ENCODE results near the gene NACAD. TPM values are rescaled to one million over a fixed set of nuclear protein-coding genes. Genes with fewer than 3 reads are reported as not detected.

NACAD gene
- total and polyA plus RNA-seq, 2 experiments from 2014 or later = 1.2 to 2.9 TPM

DNA sequence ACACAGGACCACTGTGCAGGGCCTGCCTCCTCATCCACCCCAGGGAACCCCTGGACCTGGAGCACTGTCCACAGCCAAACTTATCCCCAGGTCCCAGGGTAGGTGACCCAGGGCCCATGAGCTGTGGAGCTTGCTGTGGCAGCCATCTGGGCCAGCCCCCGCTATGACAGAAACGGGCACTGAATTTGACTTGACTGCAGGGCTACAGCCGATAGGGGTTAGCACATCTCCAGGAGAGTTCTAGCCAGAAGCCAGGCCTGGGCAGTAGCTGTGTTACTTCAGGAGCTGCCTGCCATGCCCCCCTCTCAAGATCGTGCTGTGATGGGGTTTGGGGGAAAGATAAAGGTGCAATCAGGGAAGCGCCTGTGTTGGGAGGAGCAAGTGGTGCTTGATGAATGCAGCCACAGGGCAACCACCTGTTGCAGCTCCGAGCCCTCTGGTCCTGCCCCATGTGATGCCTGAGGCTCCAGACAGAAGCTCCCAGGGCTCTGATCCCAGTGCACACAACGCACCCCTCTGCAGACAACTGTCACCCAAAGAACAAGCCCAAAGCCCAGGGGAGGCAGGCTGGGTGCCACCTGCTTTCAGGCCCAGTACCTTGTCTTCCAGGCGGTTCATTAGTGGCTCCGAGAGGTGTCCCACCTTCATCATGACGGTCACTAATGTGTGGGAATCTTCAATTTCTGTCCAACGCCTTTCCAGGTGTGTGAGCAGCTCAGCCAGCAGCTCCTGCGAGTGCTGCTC is 16.2 kb upstream of the NACAD start:
- in situ Hi-C loops (cut with MboI) = loop anchor here (25.0 kb wide), 1 partner anchor 518 kb away; the partner anchor contains the start of gene TMED4
- Histone ChIP-seq H3K4me3 (no peak overlapping the region), H4K20me1 (ENCODE audit: insufficient read depth) (no peaks in the 10 kb centered on the region), H3K4me2 (ENCODE audit: unreplicated experiment) (no peak overlapping the region), H3K79me2 (ENCODE audit: insufficient read depth) (peaks cover 52% of the 10 kb centered on the region), H2AFZ (no peak overlapping the region), H3K9ac (no peak overlapping the region), H3K9me3 (ENCODE audit: low read depth) (no peaks in the 10 kb centered on the region), H3K4me1 (ENCODE audit: insufficient read depth) (0 out of 2 replicates have a peak, but pooled peaks cover 5% of the 10 kb centered on the region), H3K36me3 (ENCODE audit: low read depth) (peaks cover 48% of the 10 kb centered on the region; the same call in 1 of the 2 replicates), H3K27ac (no peak overlapping the region), H3F3A (ENCODE audit: insufficient read depth) (no peaks in the 10 kb centered on the region), H3K27me3 (replicated peaks; ENCODE audit: insufficient read depth) (no peaks in the 10 kb centered on the region), H3K9me2 (ENCODE audit: insufficient read depth) (no peaks in the 10 kb centered on the region)
- WGBS, 2 experiments (ENCODE audit: low coverage in 1 of 2, low lambda C conversion rate in 2 of 2, missing lambda C conversion rate in 2 of 2) = 81 to 84% methylated on average over 12 of the region's 12 CpGs
- TF ChIP-seq EZH2 (IDR thresholded peaks at IDR 0.05; ENCODE audit: insufficient read depth, poor library complexity, severe bottlenecking) (no peak), EZH2phosphoT487 (IDR thresholded peaks at IDR 0.05; ENCODE audit: insufficient read depth, low read depth) (no peak)
- DNase-seq = no peak

DNA sequence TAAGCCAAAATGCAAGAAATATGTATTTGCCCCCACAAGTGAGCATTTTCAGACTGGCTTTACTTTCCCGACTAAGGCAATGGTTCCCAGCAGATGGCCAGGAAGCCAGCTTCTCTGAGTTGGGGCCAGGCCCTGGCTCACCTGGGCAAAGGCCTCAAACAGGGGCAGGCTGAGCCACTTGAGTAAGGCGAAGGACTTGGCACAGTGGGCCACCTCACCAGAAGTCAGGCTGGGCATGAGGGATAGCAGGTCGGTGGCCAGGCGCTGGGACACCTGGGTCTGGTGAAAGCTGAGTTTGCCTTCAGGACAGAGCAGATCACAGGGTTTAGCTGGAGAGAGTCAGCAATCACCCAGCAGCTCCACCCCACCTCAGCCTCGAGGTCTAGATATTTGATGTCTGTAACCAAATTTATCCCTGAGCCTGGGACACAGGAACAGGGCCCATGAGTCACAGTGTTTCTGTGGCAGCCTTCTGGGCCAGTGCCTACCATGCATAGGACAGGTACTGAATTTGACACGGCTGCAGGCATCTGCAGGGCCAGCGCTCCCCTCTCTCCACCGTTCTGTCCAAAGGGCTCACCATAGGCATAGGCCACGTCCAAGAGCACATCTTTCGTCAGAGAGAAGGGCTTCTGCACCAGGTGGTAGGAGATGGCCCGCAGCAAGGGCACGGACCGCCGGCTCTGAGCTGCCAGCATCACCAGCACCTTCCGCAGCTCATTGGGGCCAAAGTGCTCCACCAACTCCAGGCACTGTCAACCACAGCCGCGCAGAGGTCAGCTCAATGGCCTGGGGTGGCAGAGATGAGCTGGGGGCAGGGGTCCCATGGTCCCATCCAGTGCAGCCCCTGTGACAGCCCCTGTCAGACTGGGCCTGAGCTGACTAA is 15.4 kb upstream of the NACAD start:
- H3K36me3 ChIP-seq (ENCODE audit: low read depth) = peaks cover 47% of the 10 kb centered on the region; the same call in 1 of the 2 replicates
- WGBS, 2 experiments (ENCODE audit: low coverage in 1 of 2, low lambda C conversion rate in 2 of 2, missing lambda C conversion rate in 2 of 2) = 96% methylated on average over 17 of the region's 17 CpGs

DNA sequence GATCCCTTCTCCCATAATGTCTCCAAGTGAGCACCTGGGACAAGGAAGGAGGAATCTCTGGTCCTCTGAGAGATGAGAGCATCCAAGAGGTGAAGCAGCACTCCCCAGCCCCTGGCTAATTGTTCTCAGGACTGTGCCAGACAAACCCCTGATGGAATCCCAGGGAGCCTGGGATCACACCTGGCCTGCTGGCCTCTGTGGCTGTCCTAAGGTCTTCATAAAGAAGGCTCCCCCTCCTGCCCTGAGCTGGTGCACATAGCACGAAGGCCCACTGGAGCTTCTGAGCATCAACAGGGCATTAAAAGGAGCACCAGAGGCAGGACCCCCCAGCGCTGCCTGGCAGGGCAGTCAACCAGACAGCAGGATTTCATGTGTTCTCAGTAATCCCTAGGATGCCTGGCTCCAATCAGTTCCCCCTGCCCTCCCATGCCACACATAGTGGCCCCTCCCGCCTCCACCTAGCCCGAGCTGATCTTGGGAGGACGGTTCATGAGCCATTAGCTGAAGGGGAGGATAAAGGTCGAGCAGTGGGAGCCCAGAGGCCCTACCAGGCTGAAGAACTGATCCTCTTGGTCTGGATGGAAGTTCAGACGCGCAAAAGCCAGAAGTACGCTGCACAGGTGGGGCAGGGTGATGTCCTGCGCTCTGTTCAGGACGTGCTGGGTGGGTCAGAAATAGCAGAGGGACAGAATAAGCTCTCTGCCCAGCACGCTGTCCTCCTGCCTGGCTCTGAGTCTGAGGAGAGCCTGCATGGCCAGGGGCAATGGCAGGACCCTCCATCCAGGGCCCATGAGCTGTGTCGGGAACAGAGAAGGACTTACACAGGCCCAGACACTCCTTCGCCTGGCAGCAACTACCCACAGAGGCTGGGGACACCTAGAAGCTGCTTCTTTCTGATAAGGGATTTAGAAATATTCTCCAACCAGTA is 14.3 kb upstream of the NACAD start:
- Histone ChIP-seq H3K9me2 (ENCODE audit: insufficient read depth) (no peaks in the 10 kb centered on the region), H4K20me1 (ENCODE audit: insufficient read depth) (no peaks in the 10 kb centered on the region), H3F3A (ENCODE audit: insufficient read depth) (0 out of 2 replicates have a peak, but pooled peaks cover 5% of the 10 kb centered on the region), H3K27ac (no peak overlapping the region), H3K9ac (no peak overlapping the region), H3K4me1 (ENCODE audit: insufficient read depth) (0 out of 2 replicates have a peak, but pooled peaks cover 3% of the 10 kb centered on the region), H3K79me2 (ENCODE audit: insufficient read depth) (peaks cover 33% of the 10 kb centered on the region), H3K4me3 (no peak overlapping the region), H3K36me3 (ENCODE audit: low read depth) (peaks cover 38% of the 10 kb centered on the region; the same call in 1 of the 2 replicates), H3K9me3 (ENCODE audit: low read depth) (no peaks in the 10 kb centered on the region), H3K27me3 (replicated peaks; ENCODE audit: insufficient read depth) (no peaks in the 10 kb centered on the region), H2AFZ (no peak overlapping the region), H3K4me2 (ENCODE audit: unreplicated experiment) (no peak overlapping the region)
- TF ChIP-seq EZH2phosphoT487 (IDR thresholded peaks at IDR 0.05; ENCODE audit: insufficient read depth, low read depth) (no peak), EZH2 (IDR thresholded peaks at IDR 0.05; ENCODE audit: insufficient read depth, poor library complexity, severe bottlenecking) (no peak)
- in situ Hi-C loops (cut with MboI) = loop anchor here (25.0 kb wide), 1 partner anchor 516 kb away; the partner anchor contains the start of gene TMED4
- WGBS, 2 experiments (ENCODE audit: low coverage in 1 of 2, low lambda C conversion rate in 2 of 2, missing lambda C conversion rate in 2 of 2) = 91 to 93% methylated on average over 14 of the region's 14 CpGs
- DNase-seq = no peak

More for the DNA sequence above, 15.4 kb upstream of the NACAD start:
- no peaks in the 10 kb centered on the region for H3K9me2 ChIP-seq (ENCODE audit: insufficient read depth)
- H3K9me3 ChIP-seq (ENCODE audit: low read depth) = no peaks in the 10 kb centered on the region
- H3K27ac ChIP-seq = no peak overlapping the region
- no peaks in the 10 kb centered on the region for H3F3A ChIP-seq (ENCODE audit: insufficient read depth)
- H3K4me1 ChIP-seq (ENCODE audit: insufficient read depth) = 0 out of 2 replicates have a peak, but pooled peaks cover 5% of the 10 kb centered on the region
- no peak for DNase-seq
- H4K20me1 ChIP-seq (ENCODE audit: insufficient read depth) = no peaks in the 10 kb centered on the region
- H2AFZ ChIP-seq = no peak overlapping the region
- no peak overlapping the region for H3K4me2 ChIP-seq (ENCODE audit: unreplicated experiment)
- peaks cover 44% of the 10 kb centered on the region for H3K79me2 ChIP-seq (ENCODE audit: insufficient read depth)
- H3K4me3 ChIP-seq = no peak overlapping the region
- no peak for TF ChIP-seq EZH2phosphoT487 (IDR thresholded peaks at IDR 0.05; ENCODE audit: insufficient read depth, low read depth)
- no peak for TF ChIP-seq EZH2 (IDR thresholded peaks at IDR 0.05; ENCODE audit: insufficient read depth, poor library complexity, severe bottlenecking)
- no peak overlapping the region for H3K9ac ChIP-seq
- H3K27me3 ChIP-seq (replicated peaks; ENCODE audit: insufficient read depth) = no peaks in the 10 kb centered on the region
- in situ Hi-C loops (cut with MboI) = loop anchor here (25.0 kb wide), 1 partner anchor 517 kb away; the partner anchor contains the start of gene TMED4

Data from GM23248 (cell line).